Neutrophil (primary cell): Measurements from ENCODE around the gene RAB44.

Experiments used
- H3K27ac ChIP-seq: fragments of 200-600 bp; sonication (generic); 2 replicates; pipeline ENCODE4 v1.5.1; 2016; ENCODE audit warnings: mild to moderate bottlenecking, moderate library complexity
- H3K27me3 ChIP-seq: fragments of 200-600 bp; sonication (generic); 2 replicates; pipeline ENCODE4 v1.6.0; 2016; ENCODE audit warnings: mild to moderate bottlenecking
- H3K36me3 ChIP-seq: fragments of 200-600 bp; sonication (generic); 2 replicates; pipeline ENCODE4 v1.5.1; 2017
- H3K4me1 ChIP-seq, 2 experiments: fragments of 200-600 bp in 1 of 2; sonication (generic) in 1 of 2; 1 replicate in 1 of 2; 2 replicates in 1 of 2; pipeline versions ENCODE4 v1.5.1 to v1.6.1; 2013 to 2016; ENCODE audit warnings: low read depth in 1 of 2, low read length in 1 of 2, mild to moderate bottlenecking in 1 of 2, moderate library complexity in 1 of 2; ENCODE audit not compliant: control insufficient read depth in 1 of 2, insufficient read depth in 1 of 2
- H3K4me3 ChIP-seq, 2 experiments: fragments of 200-600 bp in 1 of 2; sonication (generic) in 1 of 2; 1 replicate in 1 of 2; 2 replicates in 1 of 2; pipeline ENCODE4 v1.5.1; 2013 to 2016; ENCODE audit warnings: low read depth in 1 of 2, low read length in 1 of 2, mild to moderate bottlenecking in 1 of 2, moderate library complexity in 1 of 2
- H3K9me3 ChIP-seq: fragments of 200-600 bp; sonication (generic); 2 replicates; pipeline ENCODE4 v1.5.1; 2016
- CTCF ChIP-seq: fragments of 200-600 bp; sonication (generic); IDR thresholded peaks from 2 replicates; pipeline ENCODE4 v1.5.1; 2016; ENCODE audit warnings: antibody characterized with exemption

The RAB44 gene

GRCh38 chr6:36718560-36718959 lies 20.9 kb downstream of the RAB44 start:
- no peak for TF ChIP-seq CTCF
- Histone ChIP-seq H3K4me1 (no peaks in the 10 kb centered on the region), H3K36me3 (peaks cover 97% of the 10 kb centered on the region), H3K4me3 (no peak overlapping the region), H3K9me3 (no peaks in the 10 kb centered on the region), H3K27ac (no peak overlapping the region), H3K27me3 (no peaks in the 10 kb centered on the region)

GRCh38 chr6:36719126-36719525 lies 21.5 kb downstream of the RAB44 start:
- H3K27me3 ChIP-seq: no peaks in the 10 kb centered on the region
- TF ChIP-seq CTCF: no peak
- H3K4me3 ChIP-seq: no peak overlapping the region
- H3K9me3 ChIP-seq: no peaks in the 10 kb centered on the region
- H3K27ac ChIP-seq: no peak overlapping the region
- no peaks in the 10 kb centered on the region for H3K4me1 ChIP-seq
- H3K36me3 ChIP-seq: peaks cover 92% of the 10 kb centered on the region

- no peaks in the 10 kb centered on the region for H3K4me1 ChIP-seq
- H3K27ac ChIP-seq: no peak overlapping the region
Observed at GRCh38 chr6:36720251-36721141, 22.9 kb downstream of the RAB44 start.

GRCh38 chr6:36721369-36722140 lies 23.9 kb downstream of the RAB44 start:
- Histone ChIP-seq H3K4me3 (no peak overlapping the region), H3K27me3 (no peaks in the 10 kb centered on the region), H3K36me3 (peaks cover 89% of the 10 kb centered on the region), H3K9me3 (no peaks in the 10 kb centered on the region), H3K4me1 (no peaks in the 10 kb centered on the region), H3K27ac (peak overlapping the region; percentile 25)
- no peak for TF ChIP-seq CTCF

More at GRCh38 chr6:36720251-36721141, 22.9 kb downstream of the RAB44 start:
- no peaks in the 10 kb centered on the region for H3K9me3 ChIP-seq
- H3K27me3 ChIP-seq: no peaks in the 10 kb centered on the region
- no peak for TF ChIP-seq CTCF
- no peak overlapping the region for H3K4me3 ChIP-seq
- H3K36me3 ChIP-seq: peaks cover 92% of the 10 kb centered on the region

- no peak overlapping the region for H3K27ac ChIP-seq
- H3K36me3 ChIP-seq: peaks cover 81% of the 10 kb centered on the region
- H3K9me3 ChIP-seq: no peaks in the 10 kb centered on the region
- no peaks in the 10 kb centered on the region for H3K27me3 ChIP-seq
- TF ChIP-seq CTCF: no peak
- no peak overlapping the region for H3K4me3 ChIP-seq
- peaks cover 4 to 5% of the 10 kb centered on the region in 2 experiments for H3K4me1 ChIP-seq
Observed at GRCh38 chr6:36722365-36722764, 24.7 kb downstream of the RAB44 start.
